GM18517 (cell line): ENCODE results near the gene OR2V1.
"Not testable (repeated sequence)": the region's sequence is repeated elsewhere in the genome, so short reads cannot be mapped to it uniquely, and the experiment has no call there.

Experiments
- ATAC-seq: cut with Tn5 transposase; IDR thresholded peaks from one replicate; pipeline ENCODE4 v1.9.1; 2021; ENCODE audit warnings: mild to moderate bottlenecking, moderate library complexity; ENCODE audit not compliant: unreplicated experiment

Gene OR2V1

GRCh38 chr5:181130832-181131496 is at the start of gene OR2V1:
Gene OR2V1 (minus strand): TSS chr5:181131169. CDS start chr5:181125304, 5,865 bp downstream.
- ATAC-seq: no peak

GRCh38 chr5:181177559-181177958 is 46.6 kb upstream of the OR2V1 start:
- ATAC-seq: not testable (repeated sequence)

- ATAC-seq: no peak
Measured at GRCh38 chr5:181176254-181176952, 45.4 kb upstream of the OR2V1 start.

GRCh38 chr5:181173420-181174342 is 42.7 kb upstream of the OR2V1 start:
- ATAC-seq: peak; percentile 49

- ATAC-seq: peak; percentile 24
Measured at GRCh38 chr5:181173027-181173419, 42.1 kb upstream of the OR2V1 start.

- ATAC-seq: no peak
Measured at GRCh38 chr5:181171782-181172181, 40.8 kb upstream of the OR2V1 start.

GRCh38 chr5:181170996-181171395 is 40.0 kb upstream of the OR2V1 start:
- no peak for ATAC-seq

GRCh38 chr5:181170237-181170825 is 39.4 kb upstream of the OR2V1 start:
- ATAC-seq: no peak

- peak; percentile 37 for ATAC-seq
Measured at GRCh38 chr5:181169459-181170236, 38.7 kb upstream of the OR2V1 start.

- ATAC-seq: no peak
Measured at GRCh38 chr5:181168595-181169118, 37.7 kb upstream of the OR2V1 start.

- no peak for ATAC-seq
Measured at GRCh38 chr5:181167814-181168488, 37.0 kb upstream of the OR2V1 start.

- ATAC-seq: no peak
Measured at GRCh38 chr5:181166812-181167733, 36.1 kb upstream of the OR2V1 start.

- no peak for ATAC-seq
Measured at GRCh38 chr5:181164076-181164952, 33.3 kb upstream of the OR2V1 start.

- ATAC-seq: no peak
Measured at GRCh38 chr5:181163487-181164075, 32.6 kb upstream of the OR2V1 start.

- ATAC-seq: no peak
Measured at GRCh38 chr5:181161534-181162175, 30.7 kb upstream of the OR2V1 start.

- not testable (repeated sequence) for ATAC-seq
Measured at GRCh38 chr5:181160755-181161533, 30.0 kb upstream of the OR2V1 start.
